RWPE2 (cell line): ENCODE results near the gene THRB.
"Not testable (repeated sequence)": the region's sequence is repeated elsewhere in the genome, so short reads cannot be mapped to it uniquely, and the experiment has no call there.

ENCODE experiments used
- ATAC-seq: fragments of 200-7000 bp; cut with Tn5 transposase; 3 replicates; pipeline ENCODE4 v1.9.1; 2021; ENCODE audit warnings: low read depth
- DNase-seq: peaks from one replicate; pipeline ENCODE4 v3.0.0-alpha.2; 2020; ENCODE audit warnings: low spot score
- H3K27ac ChIP-seq: fragments of 450-650 bp; 2 replicates; pipeline ENCODE4 v1.5.1; 2017; ENCODE audit warnings: mild to moderate bottlenecking; ENCODE audit not compliant: poor library complexity, severe bottlenecking
- H3K27me3 ChIP-seq: fragments of 250-450 bp; sonication (Bioruptor Pico); 2 replicates; pipeline ENCODE4 v1.5.1; 2021; ENCODE audit warnings: mild to moderate bottlenecking, moderate library complexity; ENCODE audit not compliant: insufficient read depth, poor library complexity, severe bottlenecking
- H3K36me3 ChIP-seq: fragments of 250-450 bp; sonication (Bioruptor Pico); 2 replicates; pipeline ENCODE4 v1.5.1; 2020; ENCODE audit warnings: low read depth, mild to moderate bottlenecking, moderate library complexity
- H3K4me1 ChIP-seq: fragments of 250-450 bp; sonication (Bioruptor Pico); 2 replicates; pipeline ENCODE4 v1.5.1; 2021; ENCODE audit warnings: mild to moderate bottlenecking, moderate library complexity; ENCODE audit not compliant: insufficient read depth, poor library complexity, severe bottlenecking
- H3K4me3 ChIP-seq: fragments of 250-450 bp; sonication (Bioruptor Pico); 2 replicates; pipeline ENCODE4 v1.5.1; 2021; ENCODE audit warnings: mild to moderate bottlenecking, moderate library complexity; ENCODE audit not compliant: severe bottlenecking
- H3K9me3 ChIP-seq: fragments of 250-450 bp; sonication (Bioruptor Pico); 2 replicates; pipeline ENCODE4 v1.5.1; 2021; ENCODE audit warnings: mild to moderate bottlenecking, moderate library complexity; ENCODE audit not compliant: severe bottlenecking
- CTCF ChIP-seq: fragments of 450-650 bp; IDR thresholded peaks from one replicate; pipeline ENCODE4 v1.5.1; 2017; ENCODE audit warnings: mild to moderate bottlenecking, moderate library complexity; ENCODE audit not compliant: poor library complexity, severe bottlenecking

The THRB gene

DNA sequence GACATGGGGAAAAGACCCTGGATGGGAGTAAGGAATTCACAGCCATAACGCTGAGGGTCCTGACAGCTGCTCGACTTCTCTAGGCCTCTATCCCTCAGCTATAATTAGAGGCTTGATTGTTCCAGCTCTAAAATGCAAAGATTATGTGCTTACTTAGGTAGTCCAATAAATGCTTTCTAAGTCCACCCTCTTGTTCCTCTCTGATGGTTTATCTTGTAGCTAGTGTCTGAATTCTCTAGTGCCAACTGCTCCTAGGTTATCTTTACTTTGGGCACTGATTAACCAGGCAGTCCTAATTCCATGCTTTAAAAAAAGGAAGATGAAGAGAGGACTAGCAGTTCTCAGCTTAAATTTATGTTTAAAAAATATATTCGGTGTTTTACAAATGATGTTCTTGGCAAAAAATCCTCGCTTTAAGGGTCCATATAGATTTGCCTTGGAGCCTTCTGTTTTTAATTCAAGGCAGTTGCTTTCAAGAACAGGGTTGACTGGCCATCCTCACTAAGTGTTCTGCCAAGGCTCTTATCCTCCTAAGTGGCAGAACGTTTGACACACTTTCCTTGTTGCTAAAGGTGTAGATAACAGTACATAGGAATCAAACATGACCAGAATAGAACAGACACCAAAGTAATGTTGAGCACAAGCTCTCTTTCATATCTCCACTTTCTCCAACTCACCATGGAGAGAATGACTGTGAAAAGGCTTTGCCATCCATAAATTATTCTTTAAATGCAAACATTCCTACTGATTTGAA lies 60.6 kb downstream of the THRB start:
- no peak for TF ChIP-seq CTCF
- H3K9me3 ChIP-seq: no peaks in the 10 kb centered on the region
- H3K4me1 ChIP-seq: no peaks in the 10 kb centered on the region
- no peaks in the 10 kb centered on the region for H3K27me3 ChIP-seq
- DNase-seq (no peak), ATAC-seq (no peak)
- no peaks in the 10 kb centered on the region for H3K36me3 ChIP-seq
- no peak overlapping the region for H3K27ac ChIP-seq
- H3K4me3 ChIP-seq: no peak overlapping the region

GRCh38 chr3:24432989-24433388 lies 61.7 kb downstream of the THRB start:
- no peak for ATAC-seq
- Histone ChIP-seq H3K4me3 (no peak overlapping the region), H3K27ac (no peak overlapping the region), H3K9me3 (no peaks in the 10 kb centered on the region), H3K27me3 (no peaks in the 10 kb centered on the region), H3K36me3 (no peaks in the 10 kb centered on the region), H3K4me1 (no peaks in the 10 kb centered on the region)
- no peak for TF ChIP-seq CTCF
- DNase-seq: no peak

- no peak for TF ChIP-seq CTCF
- ATAC-seq (no peak), DNase-seq (no peak)
- H3K4me1 ChIP-seq: no peaks in the 10 kb centered on the region
- no peaks in the 10 kb centered on the region for H3K36me3 ChIP-seq
- H3K27me3 ChIP-seq: no peaks in the 10 kb centered on the region
- no peak overlapping the region for H3K27ac ChIP-seq
- no peak overlapping the region for H3K4me3 ChIP-seq
- no peaks in the 10 kb centered on the region for H3K9me3 ChIP-seq
Measured at GRCh38 chr3:24428481-24428880, 66.2 kb downstream of the THRB start.

GRCh38 chr3:24426896-24427295 lies 67.8 kb downstream of the THRB start:
- no peak overlapping the region for H3K4me3 ChIP-seq
- H3K36me3 ChIP-seq: no peaks in the 10 kb centered on the region
- TF ChIP-seq CTCF: no peak
- DNase-seq: no peak
- no peaks in the 10 kb centered on the region for H3K9me3 ChIP-seq
- H3K27me3 ChIP-seq: no peaks in the 10 kb centered on the region
- H3K27ac ChIP-seq: no peak overlapping the region
- ATAC-seq: no peak
- H3K4me1 ChIP-seq: no peaks in the 10 kb centered on the region

DNA sequence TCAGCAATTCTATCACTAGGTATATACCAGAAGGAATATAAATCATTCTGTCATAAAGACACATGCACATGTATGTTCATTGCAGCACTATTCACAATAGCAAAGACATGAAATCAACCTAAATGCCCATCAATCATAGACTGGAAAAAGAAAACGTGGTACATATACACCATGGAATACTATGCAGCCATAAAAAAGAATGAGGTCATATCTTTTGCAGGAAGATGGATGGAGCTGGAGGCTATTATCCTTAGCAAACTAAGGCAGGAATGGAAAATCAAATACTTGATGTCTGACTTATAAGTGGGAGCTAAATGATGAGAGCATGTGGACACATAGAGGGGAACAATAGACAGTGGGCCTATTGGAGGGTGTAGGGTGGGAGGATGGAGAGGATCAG lies 73.8 kb downstream of the THRB start:
- H3K4me3 ChIP-seq, H3K4me1 ChIP-seq, H3K27me3 ChIP-seq, ATAC-seq, H3K9me3 ChIP-seq, H3K36me3 ChIP-seq, DNase-seq, H3K27ac ChIP-seq: not testable (repeated sequence)
